Gastrocnemius medialis (tissue), 4 donors: ENCODE data around the gene CRABP2. TPM values are rescaled to one million over a fixed set of nuclear protein-coding genes. Genes with fewer than 3 reads are reported as not detected.
A peak's percentile ranks its signal among the peaks of the same experiment; 100 is the strongest.

Experiments
- ATAC-seq, 2 donors: fragments of 150-250 bp; one replicate each; pipeline ENCODE4 v1.9.1; 2016
- DNase-seq, 2 donors: peaks; one replicate each; pipeline ENCODE4 v3.0.0-alpha.2; 2019
- H3K27ac ChIP-seq, 4 donors: fragments of 200-600 bp; sonication (generic); 1 replicate in 1 of 4; 2 replicates in 3 of 4; pipeline ENCODE4 v1.5.1; 2016 to 2018; ENCODE audit warnings: mild to moderate bottlenecking in 2 of 4, moderate library complexity in 1 of 4
- H3K27me3 ChIP-seq, 3 donors: fragments of 200-600 bp; sonication (generic) in 2 of 3; 1 replicate in 1 of 3; 2 replicates in 2 of 3; pipeline versions ENCODE4 v1.5.1 to v1.6.0; 2016 to 2019; ENCODE audit warnings: mild to moderate bottlenecking in 1 of 3, moderate library complexity in 1 of 3
- H3K36me3 ChIP-seq, 2 donors: fragments of 200-600 bp; sonication (generic) in 1 of 2; one replicate each; pipeline ENCODE4 v1.5.1; 2017 to 2018
- H3K4me1 ChIP-seq, 2 donors: fragments of 200-600 bp; sonication (generic) in 1 of 2; one replicate each; pipeline ENCODE4 v1.5.1; 2016 to 2017; ENCODE audit warnings: mild to moderate bottlenecking in 2 of 2
- H3K4me3 ChIP-seq, 4 donors: fragments of 200-600 bp; sonication (generic) in 3 of 4; 1 replicate in 1 of 4; 2 replicates in 3 of 4; pipeline ENCODE4 v1.5.1; 2016 to 2019; ENCODE audit warnings: mild to moderate bottlenecking in 2 of 4
- H3K9me3 ChIP-seq, 3 donors: fragments of 200-600 bp; sonication (generic) in 2 of 3; 1 replicate in 1 of 3; 2 replicates in 2 of 3; pipeline ENCODE4 v1.5.1; 2016 to 2019
- POLR2A ChIP-seq, 2 donors: fragments of 450-650 bp; IDR thresholded peaks; one replicate each; pipeline ENCODE4 v1.6.1; 2017; ENCODE audit warnings: antibody characterized with exemption in 2 of 2, mild to moderate bottlenecking in 2 of 2, moderate library complexity in 2 of 2
- in situ Hi-C, 4 donors: fragments of 200-750 bp; cut with MboI; loops; one replicate each; pipeline versions ENCODE4 v1.15.0 to v1.8.0; 2017; ENCODE audit warnings: low sequenced_read_pairs in 4 of 4
- intact Hi-C: fragments of 100-400 bp; cut with DNase I; formaldehyde crosslinking; loops from one replicate; pipeline ENCODE4 v1.15.1; 2023; ENCODE audit warnings: low total_unique reads
- total RNA-seq, 4 donors: library from RNA; depleted of rRNA; stranded (reverse); fragments of >200 nt; gene quantifications; one replicate each; pipeline versions ENCODE4 v1.1.0 to v1.2.3, GENCODE V29; 2016
- TF ChIP-seq, protein P1 (sequence below), 5 experiments: fragments of 450-650 bp in 3 of 5; fragments of 200-600 bp in 2 of 5; sonication (generic) in 2 of 5; IDR thresholded peaks in 4 of 5; conservative IDR thresholded peaks in 1 of 5; 1 replicate in 4 of 5; 2 replicates in 1 of 5; pipeline ENCODE4 v1.5.1; 2016 to 2019; ENCODE audit warnings: antibody characterized with exemption in 5 of 5, mild to moderate bottlenecking in 3 of 5, moderate library complexity in 3 of 5

The CRABP2 gene
- total RNA-seq, 4 donors from 2014 or later, result 0.98 to 1.3 TPM; not detected in 2

DNA sequence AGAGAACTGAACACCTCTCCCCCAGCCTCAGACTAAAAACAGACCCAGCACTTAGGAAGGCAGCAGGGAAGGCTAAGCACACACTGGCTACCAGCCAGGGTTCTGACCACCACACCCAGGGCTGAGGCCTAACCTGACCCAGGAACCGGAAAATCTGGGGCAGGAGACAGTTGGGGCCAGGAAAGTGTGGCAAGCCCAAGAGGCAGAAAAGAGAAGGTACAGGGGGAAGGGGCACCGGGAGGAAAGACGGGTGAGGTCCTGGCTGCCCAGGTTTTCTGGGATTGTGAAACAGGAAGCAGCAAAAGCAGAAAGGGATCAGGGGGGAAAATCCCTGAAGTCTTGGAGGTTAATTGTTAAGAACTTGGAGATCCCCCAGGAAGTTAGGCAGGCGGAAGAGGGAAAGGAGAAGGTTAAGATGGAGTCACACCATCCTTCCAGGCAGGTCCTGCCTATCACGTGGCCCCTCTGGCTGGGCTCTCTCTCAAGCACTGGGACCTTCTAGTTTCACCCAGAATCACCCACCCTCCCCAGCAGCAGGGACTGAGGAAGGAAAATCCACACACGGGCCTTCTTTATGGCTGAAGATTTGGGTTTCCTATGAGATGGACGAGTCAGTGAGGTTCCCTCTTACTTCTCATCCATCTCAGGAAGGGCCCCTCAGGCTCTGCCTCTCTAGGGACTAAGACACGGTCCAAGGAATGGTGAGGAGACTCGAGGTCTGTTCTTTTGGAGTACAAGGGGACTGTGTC is 43.5 kb upstream of the CRABP2 start:
- Histone ChIP-seq H3K9me3 (no peaks in the 10 kb centered on the region), H3K4me1 (peaks cover 49 to 64% of the 10 kb centered on the region in 2 donors), H3K27me3 (no peaks in the 10 kb centered on the region), H3K4me3 (peak overlapping the region; percentile 86 to 100 (median 96)), H3K36me3 (peaks cover 0 to 13% of the 10 kb centered on the region in 2 donors), H3K27ac (peak overlapping the region; percentile 94 to 100 (median 100))
- ATAC-seq (peak; percentile 8 to 14), DNase-seq (peak; percentile 53 to 80)
- in situ Hi-C loops (loop anchor here in 1 of 4 donors (25.0 kb wide), 1 partner anchor 687 kb away; the partner anchor contains the start of genes LAMTOR2, RAB25 and UBQLN4), intact Hi-C loops (loop anchor here (5.0 to 10.0 kb wide), 3 partner anchors 242 to 624 kb away; partner anchors contain the start of genes CCT3 and TSACC)
- TF ChIP-seq, protein P1, sequence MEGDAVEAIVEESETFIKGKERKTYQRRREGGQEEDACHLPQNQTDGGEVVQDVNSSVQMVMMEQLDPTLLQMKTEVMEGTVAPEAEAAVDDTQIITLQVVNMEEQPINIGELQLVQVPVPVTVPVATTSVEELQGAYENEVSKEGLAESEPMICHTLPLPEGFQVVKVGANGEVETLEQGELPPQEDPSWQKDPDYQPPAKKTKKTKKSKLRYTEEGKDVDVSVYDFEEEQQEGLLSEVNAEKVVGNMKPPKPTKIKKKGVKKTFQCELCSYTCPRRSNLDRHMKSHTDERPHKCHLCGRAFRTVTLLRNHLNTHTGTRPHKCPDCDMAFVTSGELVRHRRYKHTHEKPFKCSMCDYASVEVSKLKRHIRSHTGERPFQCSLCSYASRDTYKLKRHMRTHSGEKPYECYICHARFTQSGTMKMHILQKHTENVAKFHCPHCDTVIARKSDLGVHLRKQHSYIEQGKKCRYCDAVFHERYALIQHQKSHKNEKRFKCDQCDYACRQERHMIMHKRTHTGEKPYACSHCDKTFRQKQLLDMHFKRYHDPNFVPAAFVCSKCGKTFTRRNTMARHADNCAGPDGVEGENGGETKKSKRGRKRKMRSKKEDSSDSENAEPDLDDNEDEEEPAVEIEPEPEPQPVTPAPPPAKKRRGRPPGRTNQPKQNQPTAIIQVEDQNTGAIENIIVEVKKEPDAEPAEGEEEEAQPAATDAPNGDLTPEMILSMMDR (IDR thresholded peaks at IDR 0.05 in 4 of 5, conservative IDR thresholded peaks at IDR 0.05 in 1 of 5), result no peak
- peak; percentile 58 to 62 for TF ChIP-seq POLR2A (IDR thresholded peaks at IDR 0.05)

DNA sequence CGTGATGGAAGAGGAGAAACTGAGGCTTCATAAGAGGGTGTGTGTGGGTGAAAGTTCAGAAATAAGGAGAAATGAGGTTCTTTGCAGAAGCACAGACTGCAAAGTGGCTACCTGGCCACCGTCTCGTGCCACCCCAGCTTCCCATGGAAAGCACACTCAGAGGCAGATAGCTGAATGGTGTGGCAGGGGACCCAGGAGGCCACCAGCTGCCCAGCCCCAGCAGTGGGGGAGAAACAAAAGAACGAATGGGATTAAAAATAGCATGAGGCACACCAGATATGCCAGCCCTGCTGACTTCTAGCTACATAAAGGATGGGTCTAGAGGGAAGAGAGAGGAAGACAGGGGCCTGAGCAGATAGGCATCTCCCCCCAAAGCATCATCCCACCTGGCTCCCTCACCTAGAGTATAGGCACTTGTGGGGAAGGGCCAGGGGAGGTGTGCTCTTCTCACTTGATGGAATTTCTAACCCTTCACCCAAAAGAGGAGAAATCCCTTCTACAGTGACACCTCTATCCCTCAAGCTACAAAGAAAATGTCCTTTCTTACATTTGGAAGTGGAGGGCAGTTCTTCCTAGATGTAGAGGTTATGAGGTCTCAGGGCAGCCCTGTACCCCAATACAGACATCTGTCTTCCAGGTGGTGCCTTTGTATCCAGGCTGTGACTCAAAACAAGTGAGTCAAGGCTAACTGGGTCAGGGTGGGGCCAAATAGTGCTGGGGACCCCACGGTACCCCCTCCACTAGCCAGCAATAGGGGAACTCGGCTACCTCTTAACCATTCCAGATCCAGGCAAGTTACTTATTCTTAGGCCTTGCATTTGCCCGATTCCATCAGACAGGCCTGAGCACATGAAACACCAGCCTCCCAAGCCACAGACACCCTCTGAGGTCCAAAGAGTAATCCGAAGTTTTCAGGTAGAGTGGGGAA is 42.6 kb upstream of the CRABP2 start:
- Histone ChIP-seq H3K4me3 (peak overlapping the region; percentile 86 to 100 (median 96)), H3K36me3 (peaks cover 0 to 21% of the 10 kb centered on the region in 2 donors), H3K4me1 (peaks cover 45 to 56% of the 10 kb centered on the region in 2 donors), H3K9me3 (no peaks in the 10 kb centered on the region), H3K27ac (peak overlapping the region; percentile 94 to 100 (median 100)), H3K27me3 (no peaks in the 10 kb centered on the region)
- peak in 1 of 2 donors; percentile 71 for TF ChIP-seq POLR2A (IDR thresholded peaks at IDR 0.05)
- TF ChIP-seq, protein P1 (IDR thresholded peaks at IDR 0.05 in 4 of 5, conservative IDR thresholded peaks at IDR 0.05 in 1 of 5), result no peak
- DNase-seq (peak; percentile 54 to 71), ATAC-seq (peak; percentile 12 to 27)
- in situ Hi-C loops (loop anchor here in 1 of 4 donors (25.0 kb wide), 1 partner anchor 686 kb away; the partner anchor contains the start of genes LAMTOR2, RAB25 and UBQLN4), intact Hi-C loops (loop anchor here (5.0 to 10.0 kb wide), 3 partner anchors 241 to 623 kb away; partner anchors contain the start of genes CCT3 and TSACC)

DNA sequence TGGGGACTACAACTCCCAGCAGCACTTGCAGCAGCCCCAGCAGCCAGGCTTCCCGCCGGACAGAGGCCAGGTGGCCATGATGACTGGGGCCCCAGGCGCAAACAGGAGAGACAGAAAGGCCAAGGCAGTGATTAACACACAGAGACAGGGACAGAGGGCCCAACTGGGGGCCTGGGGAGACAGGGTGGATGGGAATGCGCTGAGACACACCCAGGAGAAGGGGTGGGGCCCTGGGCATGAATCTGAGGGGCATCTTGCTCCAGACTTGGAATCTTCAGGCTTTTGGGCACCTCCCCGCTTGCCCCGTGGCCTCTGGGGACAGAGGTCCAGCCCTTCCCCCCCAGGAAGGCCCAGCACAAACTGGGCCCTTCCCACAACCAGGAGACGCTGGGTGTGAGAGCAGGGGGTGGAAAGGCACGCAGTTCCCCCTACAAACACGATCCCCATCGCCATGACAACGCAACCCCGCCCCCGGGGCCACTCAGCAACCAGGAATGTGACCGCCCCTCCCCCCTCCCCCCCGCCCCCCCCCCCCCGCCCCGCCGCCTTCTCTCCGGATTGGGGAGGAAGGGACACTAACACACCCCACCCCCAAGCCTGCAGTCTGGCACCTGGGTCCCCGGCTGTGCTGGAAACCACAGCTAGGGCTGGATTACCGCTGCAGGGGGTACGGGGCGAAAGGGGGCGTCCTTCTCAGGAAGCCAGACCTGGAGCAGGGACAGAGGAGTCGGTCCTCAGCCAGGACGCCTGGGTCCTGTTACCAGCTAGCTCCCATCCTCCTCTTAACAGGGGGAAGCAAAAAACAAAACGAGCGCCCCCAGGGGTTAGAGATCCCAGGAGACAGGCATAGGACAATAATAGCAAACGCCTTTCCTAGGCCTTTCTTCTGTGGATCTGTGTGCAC is 41.6 kb upstream of the CRABP2 start:
- in situ Hi-C loops, result loop anchor here in 1 of 4 donors (25.0 kb wide), 1 partner anchor 685 kb away; the partner anchor contains the start of genes LAMTOR2, RAB25 and UBQLN4
- no peaks in the 10 kb centered on the region for H3K9me3 ChIP-seq
- peaks cover 41 to 48% of the 10 kb centered on the region in 2 donors for H3K4me1 ChIP-seq
- peak overlapping the region; percentile 86 to 100 (median 96) for H3K4me3 ChIP-seq
- H3K36me3 ChIP-seq, result peaks cover 0 to 31% of the 10 kb centered on the region in 2 donors
- no peaks in the 10 kb centered on the region for H3K27me3 ChIP-seq
- intact Hi-C loops, result loop anchor here (5.0 to 10.0 kb wide), 3 partner anchors 240 to 622 kb away; partner anchors contain the start of genes CCT3 and TSACC
- peak; percentile 51 to 55 for ATAC-seq
- peak overlapping the region; percentile 94 to 100 (median 100) for H3K27ac ChIP-seq
- DNase-seq, result peak; percentile 88 to 95
- peak; percentile 55 to 81 for TF ChIP-seq POLR2A (IDR thresholded peaks at IDR 0.05)
- TF ChIP-seq, protein P1 (IDR thresholded peaks at IDR 0.05 in 4 of 5, conservative IDR thresholded peaks at IDR 0.05 in 1 of 5), result peak in 2 of 5 experiments; percentile 34 to 42
